HL-60 (cell line): ENCODE results near the gene STH.

ENCODE experiments used
- DNase-seq, 2 experiments: peaks; one replicate each; pipeline ENCODE4 v3.0.0-alpha.2; 2010 to 2020; ENCODE audit warnings: low read depth in 1 of 2, low spot score in 1 of 2
- H3K27ac ChIP-seq: fragments of 250-450 bp; sonication (Bioruptor Pico); replicated peaks from 2 replicates; pipeline ENCODE4 v1.5.1; 2020; ENCODE audit warnings: mild to moderate bottlenecking, moderate library complexity
- H3K27me3 ChIP-seq: fragments of 250-450 bp; sonication (Bioruptor Pico); 2 replicates; pipeline ENCODE4 v1.5.1; 2021; ENCODE audit warnings: mild to moderate bottlenecking, moderate library complexity; ENCODE audit not compliant: insufficient read depth, poor library complexity, severe bottlenecking
- H3K4me3 ChIP-seq: replicated peaks from 2 replicates; pipeline ENCODE4 v1.5.1; 2011; ENCODE audit warnings: mild to moderate bottlenecking, control low read depth, low read length; ENCODE audit not compliant: insufficient read depth
- GABPA ChIP-seq: IDR thresholded peaks from 2 replicates; pipeline ENCODE4 v1.6.1; 2012; ENCODE audit warnings: low read depth
- POLR2AphosphoS5 ChIP-seq: IDR thresholded peaks from 2 replicates; pipeline ENCODE4 v1.6.1; 2012; ENCODE audit warnings: low read depth
- SPI1 ChIP-seq: IDR thresholded peaks from 2 replicates; pipeline ENCODE4 v1.6.1; 2012; ENCODE audit warnings: low read depth, mild to moderate bottlenecking, borderline replicate concordance
- TF ChIP-seq, protein P1 (sequence below): IDR thresholded peaks from one replicate; pipeline ENCODE4 v1.5.1; 2011; ENCODE audit warnings: low read length, control low read depth, inconsistent platforms; ENCODE audit not compliant: insufficient read depth
- TF ChIP-seq, protein P2 (sequence below): IDR thresholded peaks from 2 replicates; pipeline ENCODE4 v1.6.1; 2012; ENCODE audit warnings: low read depth; ENCODE audit not compliant: insufficient replicate concordance

Gene STH

GRCh38 chr17:46007461-46007965 is 8.5 kb downstream of the STH start:
- H3K27me3 ChIP-seq, result no peaks in the 10 kb centered on the region
- H3K4me3 ChIP-seq, result no peak overlapping the region
- no peak overlapping the region for H3K27ac ChIP-seq
- TF ChIP-seq POLR2AphosphoS5 (no peak), SPI1 (no peak)
- TF ChIP-seq, protein P1, sequence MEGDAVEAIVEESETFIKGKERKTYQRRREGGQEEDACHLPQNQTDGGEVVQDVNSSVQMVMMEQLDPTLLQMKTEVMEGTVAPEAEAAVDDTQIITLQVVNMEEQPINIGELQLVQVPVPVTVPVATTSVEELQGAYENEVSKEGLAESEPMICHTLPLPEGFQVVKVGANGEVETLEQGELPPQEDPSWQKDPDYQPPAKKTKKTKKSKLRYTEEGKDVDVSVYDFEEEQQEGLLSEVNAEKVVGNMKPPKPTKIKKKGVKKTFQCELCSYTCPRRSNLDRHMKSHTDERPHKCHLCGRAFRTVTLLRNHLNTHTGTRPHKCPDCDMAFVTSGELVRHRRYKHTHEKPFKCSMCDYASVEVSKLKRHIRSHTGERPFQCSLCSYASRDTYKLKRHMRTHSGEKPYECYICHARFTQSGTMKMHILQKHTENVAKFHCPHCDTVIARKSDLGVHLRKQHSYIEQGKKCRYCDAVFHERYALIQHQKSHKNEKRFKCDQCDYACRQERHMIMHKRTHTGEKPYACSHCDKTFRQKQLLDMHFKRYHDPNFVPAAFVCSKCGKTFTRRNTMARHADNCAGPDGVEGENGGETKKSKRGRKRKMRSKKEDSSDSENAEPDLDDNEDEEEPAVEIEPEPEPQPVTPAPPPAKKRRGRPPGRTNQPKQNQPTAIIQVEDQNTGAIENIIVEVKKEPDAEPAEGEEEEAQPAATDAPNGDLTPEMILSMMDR, result no peak
- TF ChIP-seq, protein P2, sequence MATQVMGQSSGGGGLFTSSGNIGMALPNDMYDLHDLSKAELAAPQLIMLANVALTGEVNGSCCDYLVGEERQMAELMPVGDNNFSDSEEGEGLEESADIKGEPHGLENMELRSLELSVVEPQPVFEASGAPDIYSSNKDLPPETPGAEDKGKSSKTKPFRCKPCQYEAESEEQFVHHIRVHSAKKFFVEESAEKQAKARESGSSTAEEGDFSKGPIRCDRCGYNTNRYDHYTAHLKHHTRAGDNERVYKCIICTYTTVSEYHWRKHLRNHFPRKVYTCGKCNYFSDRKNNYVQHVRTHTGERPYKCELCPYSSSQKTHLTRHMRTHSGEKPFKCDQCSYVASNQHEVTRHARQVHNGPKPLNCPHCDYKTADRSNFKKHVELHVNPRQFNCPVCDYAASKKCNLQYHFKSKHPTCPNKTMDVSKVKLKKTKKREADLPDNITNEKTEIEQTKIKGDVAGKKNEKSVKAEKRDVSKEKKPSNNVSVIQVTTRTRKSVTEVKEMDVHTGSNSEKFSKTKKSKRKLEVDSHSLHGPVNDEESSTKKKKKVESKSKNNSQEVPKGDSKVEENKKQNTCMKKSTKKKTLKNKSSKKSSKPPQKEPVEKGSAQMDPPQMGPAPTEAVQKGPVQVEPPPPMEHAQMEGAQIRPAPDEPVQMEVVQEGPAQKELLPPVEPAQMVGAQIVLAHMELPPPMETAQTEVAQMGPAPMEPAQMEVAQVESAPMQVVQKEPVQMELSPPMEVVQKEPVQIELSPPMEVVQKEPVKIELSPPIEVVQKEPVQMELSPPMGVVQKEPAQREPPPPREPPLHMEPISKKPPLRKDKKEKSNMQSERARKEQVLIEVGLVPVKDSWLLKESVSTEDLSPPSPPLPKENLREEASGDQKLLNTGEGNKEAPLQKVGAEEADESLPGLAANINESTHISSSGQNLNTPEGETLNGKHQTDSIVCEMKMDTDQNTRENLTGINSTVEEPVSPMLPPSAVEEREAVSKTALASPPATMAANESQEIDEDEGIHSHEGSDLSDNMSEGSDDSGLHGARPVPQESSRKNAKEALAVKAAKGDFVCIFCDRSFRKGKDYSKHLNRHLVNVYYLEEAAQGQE, result no peak
- no peak for DNase-seq

DNA sequence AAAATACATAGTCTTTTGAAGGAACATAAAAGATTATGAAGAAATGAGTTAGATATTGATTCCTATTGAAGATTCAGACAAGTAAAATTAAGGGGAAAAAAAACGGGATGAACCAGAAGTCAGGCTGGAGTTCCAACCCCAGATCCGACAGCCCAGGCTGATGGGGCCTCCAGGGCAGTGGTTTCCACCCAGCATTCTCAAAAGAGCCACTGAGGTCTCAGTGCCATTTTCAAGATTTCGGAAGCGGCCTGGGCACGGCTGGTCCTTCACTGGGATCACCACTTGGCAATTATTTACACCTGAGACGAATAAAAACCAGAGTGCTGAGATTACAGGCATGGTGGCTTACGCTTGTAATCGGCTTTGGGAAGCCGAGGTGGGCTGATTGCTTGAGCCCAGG is 9.5 kb downstream of the STH start:
- no peak for DNase-seq
- no peak overlapping the region for H3K4me3 ChIP-seq
- TF ChIP-seq POLR2AphosphoS5 (no peak), SPI1 (no peak), GABPA (no peak)
- TF ChIP-seq, protein P1, result no peak
- TF ChIP-seq, protein P2, result no peak
- no peaks in the 10 kb centered on the region for H3K27me3 ChIP-seq
- no peak overlapping the region for H3K27ac ChIP-seq

- DNase-seq, result peak in 1 of 2 experiments; percentile 23
Observed at GRCh38 chr17:46009681-46010596, 10.9 kb downstream of the STH start.

More at GRCh38 chr17:46009681-46010596, 10.9 kb downstream of the STH start:
- H3K4me3 ChIP-seq, result no peak overlapping the region
- TF ChIP-seq POLR2AphosphoS5 (no peak), SPI1 (peak; percentile 9; the same call in 1 of the 2 replicates), GABPA (no peak)
- TF ChIP-seq, protein P1, result no peak
- TF ChIP-seq, protein P2, result no peak
- no peak overlapping the region for H3K27ac ChIP-seq
- H3K27me3 ChIP-seq, result no peaks in the 10 kb centered on the region
